ENCODE results near the gene PNPLA5. TPM values are rescaled to one million over a fixed set of nuclear protein-coding genes. Genes with fewer than 3 reads are reported as not detected.
A peak's percentile ranks its signal among the peaks of the same experiment; 100 is the strongest.

PNPLA5 gene
- total and polyA plus RNA-seq, 2 of the 13 experiments (the other 11 are each of a cell fraction or from before 2014, with no cell fraction given) = not detected

DNA sequence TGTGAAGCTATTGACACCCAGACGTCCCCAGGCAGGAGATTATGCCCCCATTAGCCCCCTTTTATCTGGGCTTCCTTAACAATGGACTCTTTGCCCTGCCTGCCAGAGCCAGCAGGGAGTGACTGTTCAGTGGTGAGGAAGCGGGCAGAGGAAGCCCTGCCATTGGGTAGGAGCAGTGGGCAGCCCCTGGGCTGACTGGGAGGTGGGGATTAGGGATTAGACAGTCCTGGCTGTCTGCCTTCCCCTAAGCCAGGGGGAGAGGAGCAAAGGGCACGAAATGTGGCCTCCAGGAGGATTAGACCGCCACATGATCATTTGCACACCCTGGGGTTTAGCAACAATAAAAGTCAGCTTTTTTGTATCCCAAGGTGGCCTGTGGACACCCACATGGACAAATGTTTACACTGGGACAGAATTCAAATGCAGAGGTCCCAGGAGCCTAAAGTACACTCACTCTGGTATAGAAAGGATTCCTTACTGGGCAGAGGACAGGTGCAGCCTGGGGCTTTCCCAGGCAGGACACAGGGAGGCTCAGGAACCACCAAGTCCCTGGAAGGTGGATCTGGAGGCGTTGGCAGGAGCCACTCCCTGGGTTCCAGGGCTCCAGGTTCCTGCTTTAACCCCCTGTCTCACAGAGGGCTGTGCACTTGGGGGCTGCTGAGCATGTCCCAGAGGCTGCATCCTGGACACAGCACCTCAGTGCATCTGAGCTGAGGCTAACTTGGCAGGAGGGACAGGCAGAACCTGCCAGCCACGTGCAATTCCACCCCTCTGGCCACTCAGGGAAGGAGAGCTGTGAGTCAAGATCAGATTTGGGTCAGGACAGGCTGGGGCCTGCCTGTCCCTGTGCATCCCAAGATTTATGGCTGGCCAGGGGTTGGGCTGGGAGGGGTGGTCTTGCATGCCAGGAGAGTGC lies 33.9 kb upstream of the PNPLA5 start (continued):
- TF ChIP-seq, protein P1, sequence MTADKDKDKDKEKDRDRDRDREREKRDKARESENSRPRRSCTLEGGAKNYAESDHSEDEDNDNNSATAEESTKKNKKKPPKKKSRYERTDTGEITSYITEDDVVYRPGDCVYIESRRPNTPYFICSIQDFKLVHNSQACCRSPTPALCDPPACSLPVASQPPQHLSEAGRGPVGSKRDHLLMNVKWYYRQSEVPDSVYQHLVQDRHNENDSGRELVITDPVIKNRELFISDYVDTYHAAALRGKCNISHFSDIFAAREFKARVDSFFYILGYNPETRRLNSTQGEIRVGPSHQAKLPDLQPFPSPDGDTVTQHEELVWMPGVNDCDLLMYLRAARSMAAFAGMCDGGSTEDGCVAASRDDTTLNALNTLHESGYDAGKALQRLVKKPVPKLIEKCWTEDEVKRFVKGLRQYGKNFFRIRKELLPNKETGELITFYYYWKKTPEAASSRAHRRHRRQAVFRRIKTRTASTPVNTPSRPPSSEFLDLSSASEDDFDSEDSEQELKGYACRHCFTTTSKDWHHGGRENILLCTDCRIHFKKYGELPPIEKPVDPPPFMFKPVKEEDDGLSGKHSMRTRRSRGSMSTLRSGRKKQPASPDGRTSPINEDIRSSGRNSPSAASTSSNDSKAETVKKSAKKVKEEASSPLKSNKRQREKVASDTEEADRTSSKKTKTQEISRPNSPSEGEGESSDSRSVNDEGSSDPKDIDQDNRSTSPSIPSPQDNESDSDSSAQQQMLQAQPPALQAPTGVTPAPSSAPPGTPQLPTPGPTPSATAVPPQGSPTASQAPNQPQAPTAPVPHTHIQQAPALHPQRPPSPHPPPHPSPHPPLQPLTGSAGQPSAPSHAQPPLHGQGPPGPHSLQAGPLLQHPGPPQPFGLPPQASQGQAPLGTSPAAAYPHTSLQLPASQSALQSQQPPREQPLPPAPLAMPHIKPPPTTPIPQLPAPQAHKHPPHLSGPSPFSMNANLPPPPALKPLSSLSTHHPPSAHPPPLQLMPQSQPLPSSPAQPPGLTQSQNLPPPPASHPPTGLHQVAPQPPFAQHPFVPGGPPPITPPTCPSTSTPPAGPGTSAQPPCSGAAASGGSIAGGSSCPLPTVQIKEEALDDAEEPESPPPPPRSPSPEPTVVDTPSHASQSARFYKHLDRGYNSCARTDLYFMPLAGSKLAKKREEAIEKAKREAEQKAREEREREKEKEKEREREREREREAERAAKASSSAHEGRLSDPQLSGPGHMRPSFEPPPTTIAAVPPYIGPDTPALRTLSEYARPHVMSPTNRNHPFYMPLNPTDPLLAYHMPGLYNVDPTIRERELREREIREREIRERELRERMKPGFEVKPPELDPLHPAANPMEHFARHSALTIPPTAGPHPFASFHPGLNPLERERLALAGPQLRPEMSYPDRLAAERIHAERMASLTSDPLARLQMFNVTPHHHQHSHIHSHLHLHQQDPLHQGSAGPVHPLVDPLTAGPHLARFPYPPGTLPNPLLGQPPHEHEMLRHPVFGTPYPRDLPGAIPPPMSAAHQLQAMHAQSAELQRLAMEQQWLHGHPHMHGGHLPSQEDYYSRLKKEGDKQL (CRISPR knock-in tag; IDR thresholded peaks at IDR 0.05; ENCODE audit: low read depth) = peak; percentile 78
- TF ChIP-seq, protein P2, sequence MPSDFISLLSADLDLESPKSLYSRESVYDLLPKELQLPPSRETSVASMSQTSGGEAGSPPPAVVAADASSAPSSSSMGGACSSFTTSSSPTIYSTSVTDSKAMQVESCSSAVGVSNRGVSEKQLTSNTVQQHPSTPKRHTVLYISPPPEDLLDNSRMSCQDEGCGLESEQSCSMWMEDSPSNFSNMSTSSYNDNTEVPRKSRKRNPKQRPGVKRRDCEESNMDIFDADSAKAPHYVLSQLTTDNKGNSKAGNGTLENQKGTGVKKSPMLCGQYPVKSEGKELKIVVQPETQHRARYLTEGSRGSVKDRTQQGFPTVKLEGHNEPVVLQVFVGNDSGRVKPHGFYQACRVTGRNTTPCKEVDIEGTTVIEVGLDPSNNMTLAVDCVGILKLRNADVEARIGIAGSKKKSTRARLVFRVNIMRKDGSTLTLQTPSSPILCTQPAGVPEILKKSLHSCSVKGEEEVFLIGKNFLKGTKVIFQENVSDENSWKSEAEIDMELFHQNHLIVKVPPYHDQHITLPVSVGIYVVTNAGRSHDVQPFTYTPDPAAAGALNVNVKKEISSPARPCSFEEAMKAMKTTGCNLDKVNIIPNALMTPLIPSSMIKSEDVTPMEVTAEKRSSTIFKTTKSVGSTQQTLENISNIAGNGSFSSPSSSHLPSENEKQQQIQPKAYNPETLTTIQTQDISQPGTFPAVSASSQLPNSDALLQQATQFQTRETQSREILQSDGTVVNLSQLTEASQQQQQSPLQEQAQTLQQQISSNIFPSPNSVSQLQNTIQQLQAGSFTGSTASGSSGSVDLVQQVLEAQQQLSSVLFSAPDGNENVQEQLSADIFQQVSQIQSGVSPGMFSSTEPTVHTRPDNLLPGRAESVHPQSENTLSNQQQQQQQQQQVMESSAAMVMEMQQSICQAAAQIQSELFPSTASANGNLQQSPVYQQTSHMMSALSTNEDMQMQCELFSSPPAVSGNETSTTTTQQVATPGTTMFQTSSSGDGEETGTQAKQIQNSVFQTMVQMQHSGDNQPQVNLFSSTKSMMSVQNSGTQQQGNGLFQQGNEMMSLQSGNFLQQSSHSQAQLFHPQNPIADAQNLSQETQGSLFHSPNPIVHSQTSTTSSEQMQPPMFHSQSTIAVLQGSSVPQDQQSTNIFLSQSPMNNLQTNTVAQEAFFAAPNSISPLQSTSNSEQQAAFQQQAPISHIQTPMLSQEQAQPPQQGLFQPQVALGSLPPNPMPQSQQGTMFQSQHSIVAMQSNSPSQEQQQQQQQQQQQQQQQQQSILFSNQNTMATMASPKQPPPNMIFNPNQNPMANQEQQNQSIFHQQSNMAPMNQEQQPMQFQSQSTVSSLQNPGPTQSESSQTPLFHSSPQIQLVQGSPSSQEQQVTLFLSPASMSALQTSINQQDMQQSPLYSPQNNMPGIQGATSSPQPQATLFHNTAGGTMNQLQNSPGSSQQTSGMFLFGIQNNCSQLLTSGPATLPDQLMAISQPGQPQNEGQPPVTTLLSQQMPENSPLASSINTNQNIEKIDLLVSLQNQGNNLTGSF (CRISPR knock-in tag; IDR thresholded peaks at IDR 0.05) = no peak
- TF ChIP-seq ARHGAP35 (CRISPR knock-in tag; IDR thresholded peaks at IDR 0.05; ENCODE audit: borderline replicate concordance) = no peak
- TF ChIP-seq, protein P3, sequence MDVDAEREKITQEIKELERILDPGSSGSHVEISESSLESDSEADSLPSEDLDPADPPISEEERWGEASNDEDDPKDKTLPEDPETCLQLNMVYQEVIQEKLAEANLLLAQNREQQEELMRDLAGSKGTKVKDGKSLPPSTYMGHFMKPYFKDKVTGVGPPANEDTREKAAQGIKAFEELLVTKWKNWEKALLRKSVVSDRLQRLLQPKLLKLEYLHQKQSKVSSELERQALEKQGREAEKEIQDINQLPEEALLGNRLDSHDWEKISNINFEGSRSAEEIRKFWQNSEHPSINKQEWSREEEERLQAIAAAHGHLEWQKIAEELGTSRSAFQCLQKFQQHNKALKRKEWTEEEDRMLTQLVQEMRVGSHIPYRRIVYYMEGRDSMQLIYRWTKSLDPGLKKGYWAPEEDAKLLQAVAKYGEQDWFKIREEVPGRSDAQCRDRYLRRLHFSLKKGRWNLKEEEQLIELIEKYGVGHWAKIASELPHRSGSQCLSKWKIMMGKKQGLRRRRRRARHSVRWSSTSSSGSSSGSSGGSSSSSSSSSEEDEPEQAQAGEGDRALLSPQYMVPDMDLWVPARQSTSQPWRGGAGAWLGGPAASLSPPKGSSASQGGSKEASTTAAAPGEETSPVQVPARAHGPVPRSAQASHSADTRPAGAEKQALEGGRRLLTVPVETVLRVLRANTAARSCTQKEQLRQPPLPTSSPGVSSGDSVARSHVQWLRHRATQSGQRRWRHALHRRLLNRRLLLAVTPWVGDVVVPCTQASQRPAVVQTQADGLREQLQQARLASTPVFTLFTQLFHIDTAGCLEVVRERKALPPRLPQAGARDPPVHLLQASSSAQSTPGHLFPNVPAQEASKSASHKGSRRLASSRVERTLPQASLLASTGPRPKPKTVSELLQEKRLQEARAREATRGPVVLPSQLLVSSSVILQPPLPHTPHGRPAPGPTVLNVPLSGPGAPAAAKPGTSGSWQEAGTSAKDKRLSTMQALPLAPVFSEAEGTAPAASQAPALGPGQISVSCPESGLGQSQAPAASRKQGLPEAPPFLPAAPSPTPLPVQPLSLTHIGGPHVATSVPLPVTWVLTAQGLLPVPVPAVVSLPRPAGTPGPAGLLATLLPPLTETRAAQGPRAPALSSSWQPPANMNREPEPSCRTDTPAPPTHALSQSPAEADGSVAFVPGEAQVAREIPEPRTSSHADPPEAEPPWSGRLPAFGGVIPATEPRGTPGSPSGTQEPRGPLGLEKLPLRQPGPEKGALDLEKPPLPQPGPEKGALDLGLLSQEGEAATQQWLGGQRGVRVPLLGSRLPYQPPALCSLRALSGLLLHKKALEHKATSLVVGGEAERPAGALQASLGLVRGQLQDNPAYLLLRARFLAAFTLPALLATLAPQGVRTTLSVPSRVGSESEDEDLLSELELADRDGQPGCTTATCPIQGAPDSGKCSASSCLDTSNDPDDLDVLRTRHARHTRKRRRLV (CRISPR knock-in tag; IDR thresholded peaks at IDR 0.05) = peak; percentile 53
- TF ChIP-seq, protein P4, sequence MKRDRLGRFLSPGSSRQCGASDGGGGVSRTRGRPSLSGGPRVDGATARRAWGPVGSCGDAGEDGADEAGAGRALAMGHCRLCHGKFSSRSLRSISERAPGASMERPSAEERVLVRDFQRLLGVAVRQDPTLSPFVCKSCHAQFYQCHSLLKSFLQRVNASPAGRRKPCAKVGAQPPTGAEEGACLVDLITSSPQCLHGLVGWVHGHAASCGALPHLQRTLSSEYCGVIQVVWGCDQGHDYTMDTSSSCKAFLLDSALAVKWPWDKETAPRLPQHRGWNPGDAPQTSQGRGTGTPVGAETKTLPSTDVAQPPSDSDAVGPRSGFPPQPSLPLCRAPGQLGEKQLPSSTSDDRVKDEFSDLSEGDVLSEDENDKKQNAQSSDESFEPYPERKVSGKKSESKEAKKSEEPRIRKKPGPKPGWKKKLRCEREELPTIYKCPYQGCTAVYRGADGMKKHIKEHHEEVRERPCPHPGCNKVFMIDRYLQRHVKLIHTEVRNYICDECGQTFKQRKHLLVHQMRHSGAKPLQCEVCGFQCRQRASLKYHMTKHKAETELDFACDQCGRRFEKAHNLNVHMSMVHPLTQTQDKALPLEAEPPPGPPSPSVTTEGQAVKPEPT (CRISPR knock-in tag; IDR thresholded peaks at IDR 0.05; ENCODE audit: low read depth) = no peak
- no peak for TF ChIP-seq ZNF556 (CRISPR knock-in tag; IDR thresholded peaks at IDR 0.05; ENCODE audit: borderline replicate concordance)

Data from HepG2 (cell line).